Osteoblast (primary cell): ENCODE data around the gene NSD2. TPM values are rescaled to one million over a fixed set of nuclear protein-coding genes. Genes with fewer than 3 reads are reported as not detected.
A peak's percentile ranks its signal among the peaks of the same experiment; 100 is the strongest.

ENCODE experiments used
- DNase-seq: peaks from one replicate; pipeline ENCODE4 v3.0.0; 2011; ENCODE audit warnings: low spot score, mixed read lengths; ENCODE audit not compliant: insufficient read length; ENCODE audit errors: missing footprints
- H2AFZ ChIP-seq: 2 replicates; pipeline ENCODE4 v1.6.0; 2011; ENCODE audit warnings: mild to moderate bottlenecking, low read length
- H3K27ac ChIP-seq: 2 replicates; pipeline ENCODE4 v1.5.1; 2011; ENCODE audit warnings: mild to moderate bottlenecking, low read depth, low read length, moderate library complexity
- H3K27me3 ChIP-seq: 2 replicates; pipeline ENCODE4 v1.6.0; 2012; ENCODE audit warnings: mild to moderate bottlenecking, control low read depth, inconsistent platforms, low read length, moderate library complexity; ENCODE audit not compliant: insufficient read depth
- H3K36me3 ChIP-seq: 2 replicates; pipeline ENCODE4 v1.5.1; 2011; ENCODE audit warnings: mild to moderate bottlenecking, low read length, control low read depth, moderate library complexity; ENCODE audit not compliant: insufficient read depth
- H3K4me1 ChIP-seq: 2 replicates; pipeline ENCODE4 v1.5.1; 2011; ENCODE audit warnings: mild to moderate bottlenecking, low read length, control low read depth, moderate library complexity; ENCODE audit not compliant: insufficient read depth
- H3K4me2 ChIP-seq: 2 replicates; pipeline ENCODE4 v1.6.0; 2011; ENCODE audit warnings: mild to moderate bottlenecking, low read length; ENCODE audit not compliant: insufficient read depth
- H3K4me3 ChIP-seq: fragments of 200-600 bp; sonication (generic); 3 replicates; pipeline ENCODE4 v1.5.1; 2012; ENCODE audit warnings: mild to moderate bottlenecking, low read length, inconsistent platforms; ENCODE audit not compliant: insufficient read depth
- H3K79me2 ChIP-seq: 2 replicates; pipeline ENCODE4 v1.6.0; 2012; ENCODE audit warnings: mild to moderate bottlenecking, low read length, control low read depth, inconsistent platforms; ENCODE audit not compliant: insufficient read depth
- H3K9me3 ChIP-seq: 2 replicates; pipeline ENCODE4 v1.5.1; 2011; ENCODE audit warnings: low read depth, low read length, control low read depth
- H4K20me1 ChIP-seq: 2 replicates; pipeline ENCODE4 v1.6.0; 2012; ENCODE audit warnings: mild to moderate bottlenecking, low read length, control low read depth; ENCODE audit not compliant: insufficient read depth
- CTCF ChIP-seq: IDR thresholded peaks from 2 replicates; pipeline ENCODE4 v1.5.1; 2011; ENCODE audit warnings: mild to moderate bottlenecking, low read depth, low read length, moderate library complexity; ENCODE audit errors: extremely low read depth
- total RNA-seq: library from RNA; depleted of rRNA; stranded (reverse); fragments of >200 nt; gene quantifications from 2 replicates; pipeline ENCODE4 v1.2.3, GENCODE V29; 2012

Gene NSD2
- total RNA-seq, 1 donor, result 58.6 TPM

- Histone ChIP-seq H3K27ac (no peak overlapping the region), H3K79me2 (no peaks in the 10 kb centered on the region), H2AFZ (no peak overlapping the region), H3K36me3 (peaks cover 52% of the 10 kb centered on the region), H3K9me3 (no peaks in the 10 kb centered on the region), H3K4me2 (no peak overlapping the region), H3K27me3 (no peaks in the 10 kb centered on the region), H4K20me1 (peaks cover 3% of the 10 kb centered on the region), H3K4me1 (no peaks in the 10 kb centered on the region), H3K4me3 (no peak overlapping the region)
- DNase-seq, result no peak
- no peak for TF ChIP-seq CTCF
Observed at GRCh38 chr4:1823545-1823932, 47.7 kb upstream of the NSD2 start.

GRCh38 chr4:1824746-1825145, 46.4 kb upstream of the NSD2 start:
- no peak for DNase-seq
- peaks cover 40% of the 10 kb centered on the region for H3K36me3 ChIP-seq

GRCh38 chr4:1825326-1825725, 45.9 kb upstream of the NSD2 start:
- H2AFZ ChIP-seq, result no peak overlapping the region
- TF ChIP-seq CTCF, result no peak
- no peaks in the 10 kb centered on the region for H3K79me2 ChIP-seq

More at GRCh38 chr4:1824746-1825145, 46.4 kb upstream of the NSD2 start:
- Histone ChIP-seq H3K4me1 (no peaks in the 10 kb centered on the region), H3K4me3 (no peak overlapping the region), H3K27ac (no peak overlapping the region), H3K4me2 (no peak overlapping the region), H2AFZ (no peak overlapping the region), H3K79me2 (no peaks in the 10 kb centered on the region), H3K9me3 (no peaks in the 10 kb centered on the region), H3K27me3 (no peaks in the 10 kb centered on the region), H4K20me1 (peaks cover 3% of the 10 kb centered on the region)
- no peak for TF ChIP-seq CTCF

GRCh38 chr4:1826531-1827350, 44.5 kb upstream of the NSD2 start:
- H2AFZ ChIP-seq, result no peak overlapping the region
- peaks cover 3% of the 10 kb centered on the region for H4K20me1 ChIP-seq
- no peaks in the 10 kb centered on the region for H3K27me3 ChIP-seq
- H3K4me2 ChIP-seq, result no peak overlapping the region
- H3K79me2 ChIP-seq, result no peaks in the 10 kb centered on the region
- no peaks in the 10 kb centered on the region for H3K4me1 ChIP-seq
- peaks cover 45% of the 10 kb centered on the region for H3K36me3 ChIP-seq
- no peak for TF ChIP-seq CTCF
- no peak overlapping the region for H3K4me3 ChIP-seq
- H3K9me3 ChIP-seq, result no peaks in the 10 kb centered on the region
- H3K27ac ChIP-seq, result no peak overlapping the region
- DNase-seq, result peak; percentile 71

More at GRCh38 chr4:1825326-1825725, 45.9 kb upstream of the NSD2 start:
- Histone ChIP-seq H3K27me3 (no peaks in the 10 kb centered on the region), H3K27ac (no peak overlapping the region), H3K9me3 (no peaks in the 10 kb centered on the region), H4K20me1 (peaks cover 3% of the 10 kb centered on the region), H3K4me3 (no peak overlapping the region), H3K4me2 (no peak overlapping the region), H3K36me3 (peaks cover 37% of the 10 kb centered on the region), H3K4me1 (no peaks in the 10 kb centered on the region)
- DNase-seq, result peak; percentile 77
